ENCODE data around the gene SNAP29.

DNA sequence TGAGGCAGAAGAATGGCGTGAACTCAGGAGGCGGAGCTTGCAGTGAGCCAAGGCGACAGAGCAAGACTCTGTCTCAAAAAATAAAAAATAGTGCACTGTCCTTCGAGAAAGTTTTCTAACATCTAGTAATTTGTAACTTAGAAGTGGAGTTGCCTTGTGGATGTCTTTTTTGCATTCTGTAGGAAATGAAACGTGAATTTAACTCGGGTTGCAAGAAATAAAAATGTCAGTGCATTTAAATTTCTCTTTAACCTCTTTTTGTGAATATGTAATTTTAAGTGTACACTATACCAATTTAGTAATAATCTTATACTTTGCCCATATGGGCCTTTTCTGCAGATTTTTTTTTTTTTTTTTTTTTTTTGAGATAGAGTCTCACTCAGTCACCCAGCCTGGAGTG lies 32.2 kb downstream of the SNAP29 start:
- TF ChIP-seq, protein P1, sequence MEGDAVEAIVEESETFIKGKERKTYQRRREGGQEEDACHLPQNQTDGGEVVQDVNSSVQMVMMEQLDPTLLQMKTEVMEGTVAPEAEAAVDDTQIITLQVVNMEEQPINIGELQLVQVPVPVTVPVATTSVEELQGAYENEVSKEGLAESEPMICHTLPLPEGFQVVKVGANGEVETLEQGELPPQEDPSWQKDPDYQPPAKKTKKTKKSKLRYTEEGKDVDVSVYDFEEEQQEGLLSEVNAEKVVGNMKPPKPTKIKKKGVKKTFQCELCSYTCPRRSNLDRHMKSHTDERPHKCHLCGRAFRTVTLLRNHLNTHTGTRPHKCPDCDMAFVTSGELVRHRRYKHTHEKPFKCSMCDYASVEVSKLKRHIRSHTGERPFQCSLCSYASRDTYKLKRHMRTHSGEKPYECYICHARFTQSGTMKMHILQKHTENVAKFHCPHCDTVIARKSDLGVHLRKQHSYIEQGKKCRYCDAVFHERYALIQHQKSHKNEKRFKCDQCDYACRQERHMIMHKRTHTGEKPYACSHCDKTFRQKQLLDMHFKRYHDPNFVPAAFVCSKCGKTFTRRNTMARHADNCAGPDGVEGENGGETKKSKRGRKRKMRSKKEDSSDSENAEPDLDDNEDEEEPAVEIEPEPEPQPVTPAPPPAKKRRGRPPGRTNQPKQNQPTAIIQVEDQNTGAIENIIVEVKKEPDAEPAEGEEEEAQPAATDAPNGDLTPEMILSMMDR (IDR thresholded peaks at IDR 0.05; ENCODE audit: insufficient read depth, low read length), result no peak
- TF ChIP-seq POLR2AphosphoS5 (IDR thresholded peaks at IDR 0.05; ENCODE audit: low read depth) (no peak), GABPA (IDR thresholded peaks at IDR 0.05; ENCODE audit: low read depth) (no peak)
- TF ChIP-seq, protein P2, sequence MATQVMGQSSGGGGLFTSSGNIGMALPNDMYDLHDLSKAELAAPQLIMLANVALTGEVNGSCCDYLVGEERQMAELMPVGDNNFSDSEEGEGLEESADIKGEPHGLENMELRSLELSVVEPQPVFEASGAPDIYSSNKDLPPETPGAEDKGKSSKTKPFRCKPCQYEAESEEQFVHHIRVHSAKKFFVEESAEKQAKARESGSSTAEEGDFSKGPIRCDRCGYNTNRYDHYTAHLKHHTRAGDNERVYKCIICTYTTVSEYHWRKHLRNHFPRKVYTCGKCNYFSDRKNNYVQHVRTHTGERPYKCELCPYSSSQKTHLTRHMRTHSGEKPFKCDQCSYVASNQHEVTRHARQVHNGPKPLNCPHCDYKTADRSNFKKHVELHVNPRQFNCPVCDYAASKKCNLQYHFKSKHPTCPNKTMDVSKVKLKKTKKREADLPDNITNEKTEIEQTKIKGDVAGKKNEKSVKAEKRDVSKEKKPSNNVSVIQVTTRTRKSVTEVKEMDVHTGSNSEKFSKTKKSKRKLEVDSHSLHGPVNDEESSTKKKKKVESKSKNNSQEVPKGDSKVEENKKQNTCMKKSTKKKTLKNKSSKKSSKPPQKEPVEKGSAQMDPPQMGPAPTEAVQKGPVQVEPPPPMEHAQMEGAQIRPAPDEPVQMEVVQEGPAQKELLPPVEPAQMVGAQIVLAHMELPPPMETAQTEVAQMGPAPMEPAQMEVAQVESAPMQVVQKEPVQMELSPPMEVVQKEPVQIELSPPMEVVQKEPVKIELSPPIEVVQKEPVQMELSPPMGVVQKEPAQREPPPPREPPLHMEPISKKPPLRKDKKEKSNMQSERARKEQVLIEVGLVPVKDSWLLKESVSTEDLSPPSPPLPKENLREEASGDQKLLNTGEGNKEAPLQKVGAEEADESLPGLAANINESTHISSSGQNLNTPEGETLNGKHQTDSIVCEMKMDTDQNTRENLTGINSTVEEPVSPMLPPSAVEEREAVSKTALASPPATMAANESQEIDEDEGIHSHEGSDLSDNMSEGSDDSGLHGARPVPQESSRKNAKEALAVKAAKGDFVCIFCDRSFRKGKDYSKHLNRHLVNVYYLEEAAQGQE (IDR thresholded peaks at IDR 0.05; ENCODE audit: insufficient replicate concordance, low read depth), result no peak

Measured in HL-60 (cell line).